ENCODE data around the gene CLASP2. TPM values are rescaled to one million over a fixed set of nuclear protein-coding genes. Genes with fewer than 3 reads are reported as not detected.

The CLASP2 gene
- total RNA-seq, 2 donors from 2014 or later, result 65.0 to 74.8 TPM

DNA sequence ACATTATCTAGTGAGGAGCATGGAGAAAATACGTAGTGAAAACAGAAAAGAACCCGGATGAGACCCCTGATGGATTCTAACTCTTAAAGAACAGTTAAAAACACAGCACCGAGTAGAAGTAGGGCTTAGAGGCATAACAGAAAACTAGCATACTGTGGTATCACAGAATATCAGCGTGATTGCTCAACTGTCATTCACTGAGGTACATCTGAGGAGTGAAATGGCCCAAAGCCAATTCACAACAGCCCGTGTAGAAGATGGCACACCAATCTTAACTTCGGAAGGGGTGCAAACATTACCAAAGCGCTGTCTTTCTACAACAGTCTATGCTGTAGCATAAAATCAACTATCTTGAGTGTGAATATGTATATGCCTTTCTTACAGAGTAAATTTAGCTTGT is 1.8 kb downstream of the CLASP2 start:
- Histone ChIP-seq H3K27ac (ENCODE audit: low read depth, low read length) (no peak overlapping the region), H3K4me1 (ENCODE audit: control insufficient read depth, insufficient read depth, low read length) (no peaks in the 10 kb centered on the region), H3K9ac (ENCODE audit: extremely low read depth, low read length, poor library complexity, severe bottlenecking) (peak overlapping the region; percentile 84), H3K4me3 (ENCODE audit: low read length) (peak overlapping the region; percentile 99), H3K36me3 (ENCODE audit: control insufficient read depth, insufficient read depth, low read length) (peaks cover 13% of the 10 kb centered on the region), H3K9me3 (ENCODE audit: control insufficient read depth, low read length) (peaks cover 10% of the 10 kb centered on the region), H3K27me3 (ENCODE audit: control insufficient read depth, insufficient read depth, low read length, poor library complexity, severe bottlenecking) (no peaks in the 10 kb centered on the region)
- DNase-seq, result no peak
- 77 to 85% methylated on average over 6 to 7 of the region's 7 CpGs for WGBS, 2 experiments (ENCODE audit: insufficient coverage in 1 of 2, insufficient read length in 1 of 2)
- peaks cover 9% of the 10 kb centered on the region for H3K4me1 Mint-ChIP-seq
- H3K27me3 Mint-ChIP-seq (ENCODE audit: insufficient read depth), result no peaks in the 10 kb centered on the region
- no peak overlapping the region for H3K27ac Mint-ChIP-seq
- TF ChIP-seq, protein P1, sequence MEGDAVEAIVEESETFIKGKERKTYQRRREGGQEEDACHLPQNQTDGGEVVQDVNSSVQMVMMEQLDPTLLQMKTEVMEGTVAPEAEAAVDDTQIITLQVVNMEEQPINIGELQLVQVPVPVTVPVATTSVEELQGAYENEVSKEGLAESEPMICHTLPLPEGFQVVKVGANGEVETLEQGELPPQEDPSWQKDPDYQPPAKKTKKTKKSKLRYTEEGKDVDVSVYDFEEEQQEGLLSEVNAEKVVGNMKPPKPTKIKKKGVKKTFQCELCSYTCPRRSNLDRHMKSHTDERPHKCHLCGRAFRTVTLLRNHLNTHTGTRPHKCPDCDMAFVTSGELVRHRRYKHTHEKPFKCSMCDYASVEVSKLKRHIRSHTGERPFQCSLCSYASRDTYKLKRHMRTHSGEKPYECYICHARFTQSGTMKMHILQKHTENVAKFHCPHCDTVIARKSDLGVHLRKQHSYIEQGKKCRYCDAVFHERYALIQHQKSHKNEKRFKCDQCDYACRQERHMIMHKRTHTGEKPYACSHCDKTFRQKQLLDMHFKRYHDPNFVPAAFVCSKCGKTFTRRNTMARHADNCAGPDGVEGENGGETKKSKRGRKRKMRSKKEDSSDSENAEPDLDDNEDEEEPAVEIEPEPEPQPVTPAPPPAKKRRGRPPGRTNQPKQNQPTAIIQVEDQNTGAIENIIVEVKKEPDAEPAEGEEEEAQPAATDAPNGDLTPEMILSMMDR (conservative IDR thresholded peaks at IDR 0.05), result no peak
- peaks cover 17% of the 10 kb centered on the region for H3K36me3 Mint-ChIP-seq (ENCODE audit: low read depth)
- peaks cover 6% of the 10 kb centered on the region for H3K9me3 Mint-ChIP-seq
- no peak overlapping the region for H3K4me3 Mint-ChIP-seq

DNA sequence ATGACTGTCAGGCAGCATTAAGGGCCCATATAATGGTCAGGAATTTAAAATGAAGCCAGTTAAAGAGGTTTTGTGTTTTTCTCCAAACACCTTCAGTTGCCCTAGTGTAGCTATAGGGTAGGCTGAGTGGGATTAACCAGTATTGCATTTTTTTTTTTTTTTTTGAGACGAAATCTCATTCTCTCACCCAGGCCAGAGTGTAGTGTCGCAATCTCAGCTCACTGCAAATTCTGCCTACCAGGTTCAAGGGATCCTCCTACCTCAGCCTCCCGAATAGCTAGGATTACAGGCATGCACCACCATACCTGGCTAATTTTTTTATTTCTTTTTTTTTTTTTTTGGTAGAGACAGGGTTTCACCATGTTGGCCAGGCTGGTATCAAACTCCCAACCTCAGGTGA is 7.0 kb downstream of the CLASP2 start:
- H3K9me3 ChIP-seq (ENCODE audit: control insufficient read depth, low read length), result peaks cover 10% of the 10 kb centered on the region
- no peak overlapping the region for H3K4me3 Mint-ChIP-seq
- H3K4me1 Mint-ChIP-seq, result no peaks in the 10 kb centered on the region
- no peaks in the 10 kb centered on the region for H3K27me3 ChIP-seq (ENCODE audit: control insufficient read depth, insufficient read depth, low read length, poor library complexity, severe bottlenecking)
- H3K27ac Mint-ChIP-seq, result no peak overlapping the region
- whole genome bisulfite sequencing, 2 experiments (ENCODE audit: insufficient coverage in 1 of 2, insufficient read length in 1 of 2), result 88 to 100% methylated on average over 2 to 3 of the region's 3 CpGs
- no peak for DNase-seq
- no peak overlapping the region for H3K27ac ChIP-seq (ENCODE audit: low read depth, low read length)
- TF ChIP-seq, protein P1 (conservative IDR thresholded peaks at IDR 0.05), result no peak
- H3K4me1 ChIP-seq (ENCODE audit: control insufficient read depth, insufficient read depth, low read length), result no peaks in the 10 kb centered on the region
- H3K36me3 ChIP-seq (ENCODE audit: control insufficient read depth, insufficient read depth, low read length), result peaks cover 23% of the 10 kb centered on the region
- H3K27me3 Mint-ChIP-seq (ENCODE audit: insufficient read depth), result no peaks in the 10 kb centered on the region
- H3K36me3 Mint-ChIP-seq (ENCODE audit: low read depth), result peaks cover 43% of the 10 kb centered on the region
- no peak overlapping the region for H3K4me3 ChIP-seq (ENCODE audit: low read length)
- peaks cover 28% of the 10 kb centered on the region for H3K9me3 Mint-ChIP-seq
- H3K9ac ChIP-seq (ENCODE audit: extremely low read depth, low read length, poor library complexity, severe bottlenecking), result no peak overlapping the region

DNA sequence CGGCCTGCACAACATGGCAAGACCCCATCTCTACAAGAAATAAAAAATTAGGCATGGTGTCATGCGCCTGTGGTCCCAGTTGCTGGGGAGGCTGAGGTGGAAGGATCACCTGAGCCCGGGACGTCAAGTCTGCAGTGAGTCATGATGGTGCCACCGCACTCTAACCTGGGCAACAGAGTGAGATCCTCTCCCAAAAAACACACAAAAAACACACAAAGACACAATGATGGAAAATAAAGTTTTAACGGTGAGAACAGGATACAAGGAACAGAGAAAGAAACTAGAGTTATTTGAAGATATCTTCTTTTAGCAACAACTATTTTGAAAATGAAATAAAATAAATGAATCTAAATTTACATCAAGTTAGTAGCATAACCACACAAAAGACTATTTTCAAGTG is 12.0 kb downstream of the CLASP2 start:
- H3K27me3 Mint-ChIP-seq (ENCODE audit: insufficient read depth), result no peaks in the 10 kb centered on the region
- no peak overlapping the region for H3K4me3 Mint-ChIP-seq
- Histone ChIP-seq H3K9me3 (ENCODE audit: control insufficient read depth, low read length) (peaks cover 43% of the 10 kb centered on the region), H3K27ac (ENCODE audit: low read depth, low read length) (no peak overlapping the region), H3K27me3 (ENCODE audit: control insufficient read depth, insufficient read depth, low read length, poor library complexity, severe bottlenecking) (no peaks in the 10 kb centered on the region), H3K4me1 (ENCODE audit: control insufficient read depth, insufficient read depth, low read length) (no peaks in the 10 kb centered on the region), H3K9ac (ENCODE audit: extremely low read depth, low read length, poor library complexity, severe bottlenecking) (no peak overlapping the region), H3K36me3 (ENCODE audit: control insufficient read depth, insufficient read depth, low read length) (peaks cover 26% of the 10 kb centered on the region), H3K4me3 (ENCODE audit: low read length) (no peak overlapping the region)
- WGBS, 2 experiments (ENCODE audit: insufficient coverage in 1 of 2, insufficient read length in 1 of 2), result 95% methylated on average over 6 of the region's 6 CpGs; no CpG with 5 or more reads in 1 of the 2 experiments
- TF ChIP-seq, protein P1 (conservative IDR thresholded peaks at IDR 0.05), result no peak
- no peak overlapping the region for H3K27ac Mint-ChIP-seq
- H3K9me3 Mint-ChIP-seq, result peaks cover 70% of the 10 kb centered on the region
- no peak for DNase-seq
- no peaks in the 10 kb centered on the region for H3K4me1 Mint-ChIP-seq
- peaks cover 71% of the 10 kb centered on the region for H3K36me3 Mint-ChIP-seq (ENCODE audit: low read depth)

All from endodermal cell (in vitro differentiated cells).